ENCODE measurements around the gene LTF. TPM values are rescaled to one million over a fixed set of nuclear protein-coding genes. Genes with fewer than 3 reads are reported as not detected.

The LTF gene
- total RNA-seq, 1 donor from 2014 or later = not detected

GRCh38 chr3:46505953-46506352 is 41.2 kb upstream of the LTF start:
- no peak for DNase-seq (ENCODE audit: low spot score)
- H3K4me1 Mint-ChIP-seq (ENCODE audit: low read depth) = no peaks in the 10 kb centered on the region
- no peak overlapping the region for H3K4me3 Mint-ChIP-seq (ENCODE audit: unreplicated experiment)
- no peaks in the 10 kb centered on the region for H3K9me3 Mint-ChIP-seq (ENCODE audit: low read depth)
- H3K27me3 Mint-ChIP-seq (ENCODE audit: low read depth) = no peaks in the 10 kb centered on the region
- no peak overlapping the region for H3K27ac Mint-ChIP-seq (ENCODE audit: unreplicated experiment)
- no peaks in the 10 kb centered on the region for H3K36me3 Mint-ChIP-seq (ENCODE audit: low read depth)
- TF ChIP-seq CTCF (IDR thresholded peaks at IDR 0.05) = no peak

GRCh38 chr3:46504789-46505188 is 40.1 kb upstream of the LTF start:
- Mint-ChIP-seq H3K4me1 (ENCODE audit: low read depth) (no peaks in the 10 kb centered on the region), H3K36me3 (ENCODE audit: low read depth) (no peaks in the 10 kb centered on the region)

GRCh38 chr3:46503200-46503874 is 38.6 kb upstream of the LTF start:
- Mint-ChIP-seq H3K36me3 (ENCODE audit: low read depth) (no peaks in the 10 kb centered on the region), H3K27me3 (ENCODE audit: low read depth) (no peaks in the 10 kb centered on the region), H3K4me1 (ENCODE audit: low read depth) (no peaks in the 10 kb centered on the region), H3K9me3 (ENCODE audit: low read depth) (no peaks in the 10 kb centered on the region), H3K27ac (ENCODE audit: unreplicated experiment) (no peak overlapping the region), H3K4me3 (ENCODE audit: unreplicated experiment) (no peak overlapping the region)
- no peak for DNase-seq (ENCODE audit: low spot score)
- TF ChIP-seq CTCF (IDR thresholded peaks at IDR 0.05) = no peak

More at GRCh38 chr3:46504789-46505188, 40.1 kb upstream of the LTF start:
- H3K4me3 Mint-ChIP-seq (ENCODE audit: unreplicated experiment) = no peak overlapping the region
- TF ChIP-seq CTCF (IDR thresholded peaks at IDR 0.05) = no peak
- DNase-seq (ENCODE audit: low spot score) = no peak
- no peak overlapping the region for H3K27ac Mint-ChIP-seq (ENCODE audit: unreplicated experiment)
- H3K27me3 Mint-ChIP-seq (ENCODE audit: low read depth) = no peaks in the 10 kb centered on the region
- no peaks in the 10 kb centered on the region for H3K9me3 Mint-ChIP-seq (ENCODE audit: low read depth)

GRCh38 chr3:46501702-46502101 is 37.0 kb upstream of the LTF start:
- no peaks in the 10 kb centered on the region for H3K9me3 Mint-ChIP-seq (ENCODE audit: low read depth)
- H3K27ac Mint-ChIP-seq (ENCODE audit: unreplicated experiment) = no peak overlapping the region
- no peak overlapping the region for H3K4me3 Mint-ChIP-seq (ENCODE audit: unreplicated experiment)
- no peaks in the 10 kb centered on the region for H3K27me3 Mint-ChIP-seq (ENCODE audit: low read depth)
- DNase-seq (ENCODE audit: low spot score) = no peak
- H3K36me3 Mint-ChIP-seq (ENCODE audit: low read depth) = no peaks in the 10 kb centered on the region
- no peak for TF ChIP-seq CTCF (IDR thresholded peaks at IDR 0.05)
- no peaks in the 10 kb centered on the region for H3K4me1 Mint-ChIP-seq (ENCODE audit: low read depth)

- no peaks in the 10 kb centered on the region for H3K36me3 Mint-ChIP-seq (ENCODE audit: low read depth)
- no peak overlapping the region for H3K27ac Mint-ChIP-seq (ENCODE audit: unreplicated experiment)
- H3K4me3 Mint-ChIP-seq (ENCODE audit: unreplicated experiment) = no peak overlapping the region
- TF ChIP-seq CTCF (IDR thresholded peaks at IDR 0.05) = no peak
- DNase-seq (ENCODE audit: low spot score) = no peak
- no peaks in the 10 kb centered on the region for H3K9me3 Mint-ChIP-seq (ENCODE audit: low read depth)
- no peaks in the 10 kb centered on the region for H3K27me3 Mint-ChIP-seq (ENCODE audit: low read depth)
- peaks cover 2% of the 10 kb centered on the region for H3K4me1 Mint-ChIP-seq (ENCODE audit: low read depth)
Observed at GRCh38 chr3:46500656-46501635, 36.2 kb upstream of the LTF start.
